Muscle of back (tissue), 11 donors: Measurements from ENCODE around the gene GRID1. TPM values are rescaled to one million over a fixed set of nuclear protein-coding genes. Genes with fewer than 3 reads are reported as not detected.

Experiments
- DNase-seq, 3 donors: peaks; one replicate each; pipeline versions ENCODE4 v3.0.0 to v3.0.0-alpha.2; 2013
- polyA plus RNA-seq, 10 donors: library from polyadenylated mRNA; unstranded; fragments of 120-200 nt; gene quantifications; one replicate each; pipeline ENCODE4 v1.2.1, GENCODE V29; 2013; ENCODE audit not compliant: insufficient read length in 10 of 10

Gene GRID1
- polyA plus RNA-seq, 10 donors, result 2.7 to 8.4 (median 5.9) TPM

DNA sequence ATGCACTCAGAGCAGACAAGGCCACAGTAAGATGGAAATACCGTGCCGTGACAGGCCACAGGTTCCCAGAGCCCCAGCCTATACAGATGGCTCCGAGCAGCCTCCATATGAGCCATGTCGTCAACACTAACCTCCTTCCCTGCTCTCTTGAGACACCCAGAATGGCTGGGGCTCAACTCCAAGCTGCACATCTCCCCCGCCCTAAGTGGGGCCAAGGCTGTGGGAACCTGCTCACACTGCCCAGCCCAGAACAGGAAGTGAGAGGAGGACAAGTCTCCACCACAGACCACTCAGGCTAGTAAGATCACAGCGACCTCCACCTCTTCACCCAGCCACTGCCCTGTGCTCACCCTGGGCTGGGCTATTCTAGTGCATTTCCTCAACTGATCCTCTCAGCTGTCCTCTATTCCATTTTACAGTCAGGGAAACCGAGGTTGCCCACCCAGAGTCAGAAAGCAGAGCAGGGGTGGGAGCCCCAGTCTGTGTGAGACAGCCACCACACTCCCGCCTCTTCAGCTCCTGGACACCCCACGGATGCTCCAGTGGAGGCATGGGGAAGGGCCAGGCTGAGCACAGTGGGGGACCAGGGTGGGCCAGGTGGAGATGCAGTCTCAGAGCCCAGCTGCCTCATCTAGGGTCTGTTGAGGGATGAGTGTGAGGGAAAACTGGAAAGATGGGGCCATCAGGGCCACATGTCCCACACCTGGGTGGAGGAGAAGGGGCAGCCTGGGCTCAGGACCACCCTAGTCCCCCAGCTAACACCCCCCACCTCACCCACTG is 11.6 kb downstream of the GRID1 start:
- DNase-seq, result peak in 1 of 3 donors; percentile 29

DNA sequence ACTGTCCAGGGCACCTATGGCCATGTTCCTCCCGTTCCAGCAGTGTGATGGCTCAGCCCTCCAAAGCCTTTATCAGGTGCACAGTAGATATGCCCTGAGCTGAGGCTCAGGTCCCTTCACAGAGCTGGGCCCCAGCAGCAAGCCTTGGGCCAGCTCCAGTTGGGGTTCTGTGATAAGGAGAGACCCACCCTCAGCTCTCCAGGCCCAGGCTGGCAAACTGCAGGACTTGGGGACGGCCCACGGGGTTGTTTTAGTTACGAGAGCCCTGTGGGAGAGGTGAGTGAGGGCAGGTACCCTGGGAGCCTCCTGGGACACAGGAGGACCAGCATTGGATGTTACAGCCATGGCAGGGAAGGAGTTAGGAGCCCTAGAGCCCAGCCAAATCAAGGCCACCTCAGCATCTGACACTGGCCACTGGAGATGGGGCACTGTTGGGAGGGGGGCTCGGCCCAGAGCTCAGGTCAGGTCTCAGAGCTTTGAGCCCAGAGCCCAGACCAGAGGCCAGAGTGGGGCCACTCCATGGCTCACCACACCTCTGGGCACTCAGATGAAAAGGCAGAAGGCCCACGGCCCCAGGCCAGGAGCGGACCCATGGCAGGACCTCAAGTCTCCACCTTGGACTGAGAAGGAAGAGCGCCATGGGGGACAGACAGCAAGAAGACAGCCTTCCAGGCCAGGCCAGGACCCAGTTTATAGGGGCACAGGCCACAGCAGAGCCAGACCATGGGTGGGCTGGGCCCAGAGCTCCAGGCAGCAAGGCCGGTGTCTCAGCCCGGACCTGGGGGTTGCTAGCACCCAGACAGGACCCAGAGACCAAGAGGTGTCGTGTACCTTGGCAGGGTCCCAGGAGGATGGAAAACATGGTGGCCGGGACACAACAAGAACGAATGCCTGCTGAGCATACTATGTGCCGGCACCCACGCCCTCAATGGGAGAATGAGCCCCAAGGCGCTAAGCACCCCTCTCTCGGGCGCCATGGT is 12.8 kb downstream of the GRID1 start:
- DNase-seq, result no peak

DNA sequence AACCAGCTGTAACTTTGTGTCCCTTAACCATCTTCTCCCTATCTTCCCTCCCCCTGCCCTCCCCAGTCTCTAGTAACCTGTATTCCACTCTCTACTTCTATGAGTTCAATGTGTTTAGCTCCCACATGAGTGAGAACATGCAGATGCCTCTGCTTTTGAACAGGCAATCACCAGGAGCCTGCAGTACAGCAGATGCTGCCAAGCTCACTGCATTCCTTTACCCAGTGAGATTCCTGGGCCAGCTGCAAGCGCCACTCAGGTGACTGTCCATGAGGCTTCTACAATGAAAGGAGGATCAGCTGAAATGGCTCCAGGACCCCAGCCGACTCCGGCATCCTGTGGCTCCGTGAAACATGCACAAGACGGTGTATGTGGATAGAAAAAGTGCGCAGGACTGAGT is 15.7 kb downstream of the GRID1 start:
- no peak for DNase-seq

DNA sequence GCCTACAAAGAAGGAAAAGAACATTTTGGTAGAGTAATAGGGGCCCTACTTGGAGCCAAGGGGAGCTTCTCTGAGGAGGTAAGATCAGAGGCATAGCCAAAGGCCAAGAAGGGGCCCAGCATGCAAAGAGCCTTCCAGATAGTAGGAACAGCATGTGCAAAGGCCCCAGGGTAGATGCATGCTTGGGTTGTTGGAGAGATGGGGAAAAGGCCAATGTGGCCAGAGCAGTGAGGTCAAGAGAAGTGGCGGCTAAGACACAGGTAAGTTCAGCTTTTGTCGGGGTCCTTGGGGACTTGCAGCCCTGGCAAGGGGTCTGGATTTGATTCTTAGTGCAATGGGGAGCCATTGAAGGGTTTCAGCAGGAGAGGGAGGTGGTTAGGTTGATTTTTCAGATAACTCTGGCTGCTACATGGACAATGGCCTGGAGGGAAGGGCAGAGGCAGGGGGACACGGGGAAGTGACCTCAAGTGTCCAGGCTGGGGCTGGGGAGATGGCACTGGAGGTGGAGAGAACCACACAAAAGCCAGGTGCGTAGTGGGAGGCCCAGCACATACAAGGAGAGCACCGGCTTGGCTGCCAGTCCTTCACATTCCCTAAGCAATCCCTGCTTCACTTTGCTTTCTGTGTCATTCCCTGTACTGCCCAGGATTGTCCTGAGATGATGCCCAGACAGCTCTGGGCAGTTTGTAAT is 16.5 kb downstream of the GRID1 start:
- no peak for DNase-seq

DNA sequence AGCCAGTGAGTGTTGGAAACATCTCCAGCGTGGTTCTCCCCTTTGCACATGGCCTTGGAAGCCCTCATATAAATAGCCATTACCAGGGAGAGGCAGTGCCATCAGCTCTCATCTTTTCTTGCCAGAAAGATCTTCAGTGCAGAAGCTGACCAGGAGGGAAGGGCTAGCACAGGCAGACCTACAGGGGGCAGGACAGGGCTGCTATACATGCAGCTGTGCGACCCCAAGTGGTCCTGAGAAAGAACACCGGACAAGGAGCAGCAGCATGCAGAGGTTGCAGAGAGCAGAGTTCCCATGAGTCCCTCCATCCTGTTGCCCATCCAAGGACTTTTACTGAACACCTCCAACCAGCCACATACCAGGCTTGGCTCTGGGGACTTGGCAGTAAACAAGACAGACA is 17.1 kb downstream of the GRID1 start:
- no peak for DNase-seq

DNA sequence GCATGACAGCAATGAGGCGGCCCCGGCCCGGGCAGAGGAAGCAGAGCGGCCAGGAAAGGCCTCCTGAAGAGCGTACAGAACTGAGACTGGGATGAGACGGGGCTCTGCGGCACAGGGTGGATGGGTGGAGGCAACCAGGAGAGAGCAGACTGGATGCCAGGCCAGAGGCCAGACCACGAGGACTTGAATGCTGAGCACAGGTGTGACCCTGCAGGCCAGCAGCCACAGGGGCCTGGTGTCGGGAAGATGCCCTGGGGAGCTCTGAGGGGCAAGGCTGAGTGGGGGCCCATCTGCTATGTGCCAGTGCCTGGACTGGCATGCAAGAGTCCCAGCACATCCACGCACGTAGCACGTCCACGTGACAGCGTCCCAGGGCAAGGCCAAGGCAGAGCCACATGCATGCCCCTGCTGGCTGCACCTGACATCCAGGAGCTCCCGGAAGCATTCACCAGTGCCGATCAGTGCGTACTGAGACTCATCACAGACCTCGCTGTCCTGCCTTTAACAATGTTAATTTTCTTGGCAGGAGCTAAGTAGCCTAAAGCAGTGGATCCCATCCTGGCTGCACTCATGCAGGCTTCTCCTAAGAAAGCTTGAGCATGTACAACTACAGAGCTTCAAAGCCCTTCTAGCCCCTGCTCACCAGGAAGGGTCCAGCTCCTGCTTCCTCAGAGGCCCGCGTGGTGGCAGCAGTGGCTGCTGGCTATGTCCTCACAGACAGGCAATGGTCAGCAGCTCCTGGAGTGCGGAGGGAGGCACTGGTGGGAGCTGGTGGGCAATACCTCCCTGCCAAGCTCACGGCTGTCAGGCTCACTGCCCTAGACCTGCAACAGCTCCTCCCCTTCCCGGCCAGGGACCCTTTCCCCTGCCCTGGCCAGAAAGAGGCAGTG is 18.0 kb downstream of the GRID1 start:
- DNase-seq, result no peak

DNA sequence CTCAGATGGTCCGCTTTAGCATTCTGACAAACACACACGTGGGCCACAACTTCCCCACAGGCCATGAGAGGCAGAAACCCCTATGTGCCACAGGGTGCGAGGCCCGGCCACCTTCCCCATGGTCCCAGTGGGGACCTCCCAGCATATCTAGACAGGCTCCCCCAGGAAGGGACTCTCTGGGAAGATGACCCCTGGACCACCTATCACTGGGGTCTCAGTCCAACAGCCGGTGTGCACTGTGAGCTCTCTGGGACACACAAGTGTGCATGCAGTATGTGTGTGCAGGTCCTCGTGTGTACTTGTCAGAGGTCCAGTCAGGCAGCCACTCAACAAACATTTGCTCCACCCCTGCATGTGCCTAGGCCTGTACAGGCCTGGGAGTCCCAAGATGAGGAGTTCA is 18.7 kb downstream of the GRID1 start:
- no peak for DNase-seq

DNA sequence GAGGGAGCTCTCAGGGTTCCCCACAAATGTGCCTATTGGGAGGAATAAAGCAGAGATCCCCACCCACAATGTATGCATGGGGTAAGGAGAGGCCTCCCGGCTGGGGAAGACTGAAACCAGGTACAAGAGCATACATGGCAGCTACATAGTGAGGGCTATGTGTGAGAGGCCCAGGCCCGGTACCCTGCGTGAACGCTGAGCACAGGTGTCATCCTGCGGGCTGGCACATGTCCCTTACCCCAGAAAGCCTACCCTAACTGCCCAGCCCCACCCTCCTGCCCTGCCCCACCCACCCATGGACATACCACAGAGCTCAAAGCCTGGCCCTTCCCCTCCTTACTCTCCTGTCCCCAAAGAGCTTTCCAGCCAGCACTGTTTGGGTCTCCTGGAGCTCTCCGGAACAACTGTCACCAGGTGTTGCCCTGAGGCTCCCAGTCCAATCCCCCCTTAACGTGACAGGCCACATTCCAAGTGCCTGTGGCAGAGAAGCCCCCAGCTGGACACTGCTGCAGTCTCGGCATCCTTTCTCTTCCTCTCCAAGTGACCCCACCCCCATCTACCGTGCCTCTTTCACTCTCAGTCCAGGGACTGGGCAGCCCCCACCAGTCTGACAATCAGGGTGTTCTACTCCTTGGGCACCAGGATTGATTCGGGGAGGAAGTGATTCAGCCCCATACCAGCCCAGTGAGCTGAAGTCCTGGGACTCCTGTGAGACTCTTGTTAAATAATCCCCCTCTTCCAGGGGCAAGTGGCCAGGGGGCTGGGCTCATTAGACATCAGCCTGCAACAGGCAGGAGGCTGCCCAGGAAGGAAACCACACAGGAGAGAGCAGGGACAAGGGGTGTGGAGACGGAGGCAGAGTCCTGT is 19.6 kb downstream of the GRID1 start:
- DNase-seq, result no peak

DNA sequence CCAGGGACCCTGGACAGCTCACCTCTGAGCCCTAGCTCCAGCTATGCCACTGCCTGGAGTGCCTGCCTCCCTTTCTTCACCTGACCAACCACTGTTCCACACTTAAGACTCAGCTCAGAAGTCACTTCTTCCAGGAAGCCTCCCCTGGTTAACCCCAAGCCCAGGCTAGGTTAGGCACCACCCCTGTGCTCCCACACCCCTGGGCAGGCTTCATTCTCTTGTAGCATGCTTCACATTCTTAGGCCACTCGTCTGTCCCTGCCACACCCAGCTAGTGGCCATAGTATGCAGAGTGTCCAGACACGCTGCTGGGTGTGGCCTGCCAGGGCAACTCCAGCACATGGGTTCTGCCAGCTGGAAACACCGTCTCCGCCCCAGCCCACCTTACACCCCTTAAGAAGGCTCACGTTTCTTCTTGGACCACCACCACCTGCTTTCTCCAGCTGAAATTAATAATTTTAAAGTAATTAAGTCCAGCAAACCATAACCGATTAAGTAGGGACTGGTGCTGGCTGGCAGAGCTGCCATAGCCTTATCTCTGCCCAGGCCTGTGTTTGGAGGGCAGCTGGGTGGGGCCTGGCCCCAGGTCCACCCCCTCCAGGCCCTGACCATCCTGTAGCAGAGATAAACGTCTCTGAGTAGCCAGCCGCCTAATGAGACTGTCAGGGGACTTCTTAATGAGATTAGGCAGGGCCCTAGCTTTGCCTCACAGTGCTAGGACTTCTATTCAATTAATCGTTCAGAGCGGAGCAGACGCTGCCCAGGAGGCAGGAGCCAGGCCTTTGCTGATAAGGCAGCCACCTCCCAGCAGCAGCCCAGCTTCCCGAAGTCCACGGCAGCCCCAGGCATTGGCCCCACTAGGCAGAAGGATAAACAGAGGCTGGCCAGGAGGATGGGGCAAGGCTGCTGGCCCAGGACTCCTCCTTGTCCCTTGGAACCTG is 20.5 kb downstream of the GRID1 start:
- DNase-seq, result no peak

DNA sequence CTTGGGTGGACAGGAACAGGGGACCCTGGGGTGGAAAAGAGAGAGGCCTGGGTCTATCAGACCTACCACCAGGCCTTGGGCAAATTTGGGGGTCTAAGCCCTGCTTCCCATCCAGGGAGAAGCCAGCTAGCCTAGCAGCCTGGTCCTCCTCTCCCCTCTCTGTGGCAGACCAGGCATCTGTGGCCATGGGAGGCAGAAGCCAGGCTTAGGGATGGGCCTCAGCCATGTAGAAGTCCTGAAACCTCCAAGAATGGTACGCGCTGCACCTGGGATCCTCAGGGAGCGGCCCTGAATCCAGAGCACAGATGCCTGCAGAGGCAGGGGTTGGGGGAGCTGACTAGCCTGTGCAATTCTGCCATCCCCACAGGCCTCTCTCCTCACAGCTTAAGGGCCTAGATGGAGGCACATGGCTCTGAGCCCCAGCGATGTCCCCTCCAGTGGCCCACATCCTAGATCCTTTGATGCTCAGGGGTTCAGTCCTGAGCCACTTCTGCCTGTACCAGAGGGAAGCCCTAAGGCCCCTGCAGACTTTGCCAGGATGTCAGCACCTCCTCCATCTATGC is 21.2 kb downstream of the GRID1 start:
- DNase-seq, result no peak

DNA sequence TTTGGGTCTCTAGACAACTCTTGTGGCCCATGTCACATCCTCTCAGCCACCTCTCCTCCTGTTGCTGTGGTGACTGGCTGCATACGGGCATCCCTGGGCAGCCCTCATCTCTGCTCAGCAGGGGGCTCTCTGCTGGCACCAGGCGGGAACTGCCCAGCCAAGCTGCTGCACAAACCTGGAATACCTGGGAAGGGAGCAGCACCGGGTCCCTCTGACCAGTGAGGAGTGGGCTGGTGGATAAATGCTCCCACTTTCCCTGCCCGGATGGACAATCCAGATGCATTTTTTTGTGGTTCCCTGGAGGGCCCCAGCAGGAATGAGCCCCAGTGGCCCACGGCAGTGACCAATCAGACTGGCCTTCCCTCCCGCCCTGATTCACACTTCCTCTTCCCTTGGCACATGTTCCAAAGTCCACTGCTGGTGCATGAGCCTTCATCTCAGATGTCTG is 21.9 kb downstream of the GRID1 start:
- no peak for DNase-seq

DNA sequence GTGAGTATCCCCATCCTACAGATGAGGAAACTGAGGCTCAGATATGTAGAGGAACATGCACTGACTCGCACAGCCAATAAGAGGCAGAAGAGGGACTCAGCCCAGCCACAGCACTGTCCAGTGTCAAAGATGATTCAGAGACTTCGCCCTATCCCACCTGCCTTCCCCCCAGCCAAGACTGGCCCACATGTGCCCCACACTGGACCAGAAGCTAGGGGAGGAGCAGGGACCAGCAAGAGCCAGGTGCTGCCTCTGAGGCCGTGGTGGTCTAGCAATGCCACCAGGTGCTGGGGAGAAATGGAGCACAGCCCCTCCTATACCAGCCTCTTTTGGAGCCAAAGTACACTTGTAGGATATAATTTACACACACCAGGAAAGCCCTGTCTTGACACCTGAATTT is 22.3 kb downstream of the GRID1 start:
- no peak for DNase-seq

DNA sequence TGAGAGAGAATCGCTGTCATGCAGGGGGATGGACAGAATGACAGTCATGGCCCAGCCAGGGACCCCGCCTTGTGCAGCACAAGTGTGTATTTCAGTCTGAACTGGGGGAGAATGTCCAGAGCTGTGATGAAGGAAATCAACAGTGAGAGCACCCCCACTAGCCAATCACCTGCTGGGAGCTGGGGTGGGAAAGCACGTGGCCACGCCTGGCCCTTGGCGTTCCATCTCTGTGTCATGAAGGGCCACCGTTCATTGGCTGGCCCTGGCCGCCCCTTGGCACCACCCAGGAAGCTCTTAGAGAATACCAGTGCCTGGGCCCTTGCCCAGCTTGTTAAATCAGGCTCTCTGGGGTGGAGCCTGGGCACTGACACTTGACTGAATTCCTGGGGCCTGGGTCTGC is 22.8 kb downstream of the GRID1 start:
- no peak for DNase-seq

DNA sequence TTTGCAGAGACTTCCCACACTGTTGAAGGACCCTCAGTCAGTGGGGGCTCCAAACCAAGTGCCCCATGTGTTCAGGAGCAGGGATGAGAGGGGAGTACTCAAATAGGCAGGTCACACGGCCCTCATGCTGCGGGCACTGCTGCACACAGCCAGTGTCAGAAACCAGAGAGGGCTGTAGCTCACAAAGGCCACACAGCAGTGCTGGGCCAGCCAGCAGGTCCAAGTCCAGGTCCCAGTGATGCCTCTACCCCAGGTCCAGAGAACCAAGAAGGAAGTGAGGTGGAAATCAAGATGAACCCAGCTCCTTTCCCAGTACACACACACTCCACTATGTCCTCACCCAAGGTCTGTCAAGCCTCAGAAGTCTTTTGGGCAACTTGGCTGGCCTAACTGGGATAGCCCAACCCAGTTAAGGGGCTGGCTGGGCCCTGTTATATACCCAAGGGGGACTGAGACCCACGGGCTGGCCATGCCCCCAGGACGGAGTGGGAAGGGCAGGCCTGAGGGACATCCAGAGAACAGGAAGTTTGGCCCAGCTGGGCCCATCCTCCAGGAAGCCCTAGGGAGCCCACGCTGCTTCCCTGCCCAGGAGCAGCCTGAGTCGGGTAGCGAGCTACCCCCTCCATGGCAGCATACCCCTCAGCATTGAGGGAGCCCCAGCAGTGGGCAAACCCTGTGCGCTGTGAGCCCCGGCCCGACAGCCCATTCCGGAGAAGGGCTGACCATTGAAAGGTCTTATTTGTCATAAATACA is 24.3 kb downstream of the GRID1 start:
- DNase-seq, result no peak

DNA sequence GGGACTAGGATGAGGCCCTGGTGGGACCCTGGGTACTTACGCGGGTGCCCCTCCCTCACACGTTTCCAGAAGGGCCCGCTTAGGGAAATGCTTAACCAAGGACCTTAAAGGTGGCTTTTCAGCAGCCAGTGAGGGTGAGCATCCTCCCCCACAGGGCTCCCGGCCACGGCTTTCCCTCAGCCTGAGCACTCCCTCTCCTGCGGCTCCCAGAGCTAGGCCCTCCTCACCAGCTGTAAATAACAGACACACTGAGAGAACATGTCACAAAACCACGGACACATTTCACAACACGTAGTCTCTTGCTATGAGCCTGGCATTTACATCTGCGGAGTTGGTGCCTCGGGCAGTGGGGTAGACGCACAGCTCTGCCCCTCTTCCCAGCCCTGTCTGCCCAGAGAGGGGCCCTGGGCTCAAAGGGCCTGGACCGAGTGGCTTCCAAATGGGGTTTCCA is 25.2 kb downstream of the GRID1 start:
- DNase-seq, result no peak

DNA sequence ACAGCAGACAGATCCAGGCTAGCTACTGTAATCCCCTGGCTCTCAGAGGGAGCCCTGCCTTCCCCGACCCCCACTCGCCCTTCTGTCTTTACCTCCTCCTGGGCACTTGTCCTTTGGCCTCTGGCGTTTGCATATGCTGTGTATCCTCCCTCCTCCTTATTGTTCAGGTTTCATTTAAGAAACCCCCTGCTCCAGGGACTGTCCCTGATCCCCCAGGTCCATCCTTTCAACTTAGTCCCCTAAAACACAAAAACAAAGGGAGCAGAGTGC is 25.7 kb downstream of the GRID1 start:
- no peak for DNase-seq

DNA sequence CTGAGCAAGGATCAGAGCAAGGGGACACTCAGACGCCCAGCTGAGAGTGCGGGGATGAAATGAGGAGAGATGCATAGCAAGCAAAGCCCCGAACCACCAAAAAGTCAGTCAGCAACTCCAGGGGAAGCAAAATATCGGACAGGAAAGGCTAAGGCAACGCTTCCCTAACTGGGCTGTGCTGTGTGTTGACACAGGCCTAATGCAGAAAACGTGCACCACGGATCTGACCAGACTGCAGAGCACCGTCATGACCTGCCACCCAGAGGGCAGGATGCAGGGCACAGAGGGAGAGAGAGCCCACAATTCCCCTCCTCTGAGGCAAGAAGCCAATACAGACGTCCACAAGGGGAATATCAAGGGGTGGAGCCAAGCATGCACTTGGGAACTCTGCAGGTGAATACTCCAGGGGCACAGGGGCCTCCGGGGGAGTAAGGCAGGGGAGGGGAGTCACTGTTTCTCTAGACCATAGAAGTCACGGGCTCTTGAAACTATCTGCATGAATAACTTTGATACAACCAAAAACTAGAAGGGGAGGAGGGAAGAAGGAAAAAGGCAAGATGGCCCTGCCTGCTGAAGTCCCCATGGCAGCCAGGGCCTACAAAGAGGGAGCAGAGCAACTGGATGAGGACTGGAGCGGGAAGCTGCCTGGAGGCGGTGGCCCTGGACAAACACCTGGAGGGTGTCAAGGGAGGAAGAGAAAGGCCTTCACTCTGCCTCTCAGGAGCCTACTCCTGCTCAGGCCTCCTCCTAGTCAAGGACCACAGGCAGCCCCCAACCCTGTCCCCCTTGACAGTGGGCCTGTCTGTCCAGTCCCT is 26.2 kb downstream of the GRID1 start:
- DNase-seq, result no peak
